DND-41 (cell line): ENCODE results near the gene OR1L1.

Experiments
- EZH2 ChIP-seq: IDR thresholded peaks from 3 replicates; pipeline ENCODE4 v1.6.1; 2012; ENCODE audit warnings: borderline replicate concordance, low read depth, mild to moderate bottlenecking, moderate library complexity, low read length, inconsistent platforms; ENCODE audit not compliant: severe bottlenecking
- TF ChIP-seq, protein P1 (sequence below): IDR thresholded peaks from 2 replicates; pipeline ENCODE4 v1.5.1; 2012; ENCODE audit warnings: borderline replicate concordance, low read length, moderate library complexity, mild to moderate bottlenecking; ENCODE audit not compliant: poor library complexity, severe bottlenecking; ENCODE audit errors: extremely low read depth

DNA sequence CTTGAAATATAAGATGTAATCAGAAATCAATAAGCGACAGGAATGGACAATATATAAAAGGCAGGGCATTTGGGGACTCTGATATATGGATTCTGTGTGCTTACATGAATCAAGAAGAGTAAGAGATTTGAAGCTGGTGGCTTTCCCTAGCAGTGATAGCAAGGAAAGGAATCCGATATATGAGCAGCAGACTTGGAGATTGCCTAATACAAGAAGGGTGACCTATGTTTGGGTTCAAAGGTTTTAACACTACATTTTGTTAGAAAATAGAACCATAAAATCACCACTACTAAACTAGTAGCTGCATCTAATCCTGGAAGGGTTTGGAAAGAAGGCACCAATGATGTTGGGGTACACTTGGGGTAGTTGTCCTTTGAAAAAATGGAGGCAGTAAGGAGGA lies 11.0 kb downstream of the OR1L1 start:
- TF ChIP-seq EZH2 = no peak
- TF ChIP-seq, protein P1, sequence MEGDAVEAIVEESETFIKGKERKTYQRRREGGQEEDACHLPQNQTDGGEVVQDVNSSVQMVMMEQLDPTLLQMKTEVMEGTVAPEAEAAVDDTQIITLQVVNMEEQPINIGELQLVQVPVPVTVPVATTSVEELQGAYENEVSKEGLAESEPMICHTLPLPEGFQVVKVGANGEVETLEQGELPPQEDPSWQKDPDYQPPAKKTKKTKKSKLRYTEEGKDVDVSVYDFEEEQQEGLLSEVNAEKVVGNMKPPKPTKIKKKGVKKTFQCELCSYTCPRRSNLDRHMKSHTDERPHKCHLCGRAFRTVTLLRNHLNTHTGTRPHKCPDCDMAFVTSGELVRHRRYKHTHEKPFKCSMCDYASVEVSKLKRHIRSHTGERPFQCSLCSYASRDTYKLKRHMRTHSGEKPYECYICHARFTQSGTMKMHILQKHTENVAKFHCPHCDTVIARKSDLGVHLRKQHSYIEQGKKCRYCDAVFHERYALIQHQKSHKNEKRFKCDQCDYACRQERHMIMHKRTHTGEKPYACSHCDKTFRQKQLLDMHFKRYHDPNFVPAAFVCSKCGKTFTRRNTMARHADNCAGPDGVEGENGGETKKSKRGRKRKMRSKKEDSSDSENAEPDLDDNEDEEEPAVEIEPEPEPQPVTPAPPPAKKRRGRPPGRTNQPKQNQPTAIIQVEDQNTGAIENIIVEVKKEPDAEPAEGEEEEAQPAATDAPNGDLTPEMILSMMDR = no peak
